SK-N-SH (cell line): ENCODE results near the gene DMD.

Experiments used
- TAF1 ChIP-seq: IDR thresholded peaks from 2 replicates; pipeline ENCODE4 v1.6.1; 2012; ENCODE audit warnings: low read depth, mild to moderate bottlenecking, low read length, moderate library complexity, borderline replicate concordance
- TCF12 ChIP-seq: IDR thresholded peaks from 2 replicates; pipeline ENCODE4 v1.4.0; 2012
- TF ChIP-seq, protein P1 (sequence below): fragments of 150-350 bp; IDR thresholded peaks from 2 replicates; pipeline ENCODE4 v1.6.1; 2017; ENCODE audit warnings: antibody characterized with exemption, low read length, low read depth, borderline replicate concordance
- TF ChIP-seq, protein P2 (sequence below): IDR thresholded peaks from 2 replicates; pipeline ENCODE4 v1.6.1; 2012; ENCODE audit warnings: mild to moderate bottlenecking, low read depth, low read length, moderate library complexity
- TF ChIP-seq, protein P3 (sequence below): fragments of 200-600 bp; sonication (generic); IDR thresholded peaks from 2 replicates; pipeline ENCODE4 v1.6.1; 2017; ENCODE audit warnings: antibody characterized with exemption, mild to moderate bottlenecking, moderate library complexity

DNA sequence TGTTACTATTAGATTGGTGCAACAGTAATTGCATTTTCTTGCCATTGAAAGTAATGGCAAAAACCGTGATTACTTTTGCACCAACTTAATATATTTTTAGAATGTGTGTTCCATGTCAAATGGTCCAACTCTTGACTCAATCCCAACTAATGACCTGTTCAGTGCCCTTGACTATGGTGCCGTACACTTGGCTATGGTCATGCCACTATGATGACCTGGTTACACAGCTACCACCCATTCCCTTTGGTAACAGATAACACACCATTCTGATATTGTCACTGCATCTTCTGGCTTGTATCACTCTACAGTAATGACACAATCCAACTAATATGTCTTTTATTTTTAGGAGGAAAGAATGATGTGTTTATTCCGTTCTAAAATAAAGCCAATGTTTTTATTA, 469.4 kb downstream of the DMD start:
- TF ChIP-seq TAF1 (no peak), TCF12 (no peak)
- TF ChIP-seq, protein P1, sequence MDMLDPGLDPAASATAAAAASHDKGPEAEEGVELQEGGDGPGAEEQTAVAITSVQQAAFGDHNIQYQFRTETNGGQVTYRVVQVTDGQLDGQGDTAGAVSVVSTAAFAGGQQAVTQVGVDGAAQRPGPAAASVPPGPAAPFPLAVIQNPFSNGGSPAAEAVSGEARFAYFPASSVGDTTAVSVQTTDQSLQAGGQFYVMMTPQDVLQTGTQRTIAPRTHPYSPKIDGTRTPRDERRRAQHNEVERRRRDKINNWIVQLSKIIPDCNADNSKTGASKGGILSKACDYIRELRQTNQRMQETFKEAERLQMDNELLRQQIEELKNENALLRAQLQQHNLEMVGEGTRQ: no peak
- TF ChIP-seq, protein P2, sequence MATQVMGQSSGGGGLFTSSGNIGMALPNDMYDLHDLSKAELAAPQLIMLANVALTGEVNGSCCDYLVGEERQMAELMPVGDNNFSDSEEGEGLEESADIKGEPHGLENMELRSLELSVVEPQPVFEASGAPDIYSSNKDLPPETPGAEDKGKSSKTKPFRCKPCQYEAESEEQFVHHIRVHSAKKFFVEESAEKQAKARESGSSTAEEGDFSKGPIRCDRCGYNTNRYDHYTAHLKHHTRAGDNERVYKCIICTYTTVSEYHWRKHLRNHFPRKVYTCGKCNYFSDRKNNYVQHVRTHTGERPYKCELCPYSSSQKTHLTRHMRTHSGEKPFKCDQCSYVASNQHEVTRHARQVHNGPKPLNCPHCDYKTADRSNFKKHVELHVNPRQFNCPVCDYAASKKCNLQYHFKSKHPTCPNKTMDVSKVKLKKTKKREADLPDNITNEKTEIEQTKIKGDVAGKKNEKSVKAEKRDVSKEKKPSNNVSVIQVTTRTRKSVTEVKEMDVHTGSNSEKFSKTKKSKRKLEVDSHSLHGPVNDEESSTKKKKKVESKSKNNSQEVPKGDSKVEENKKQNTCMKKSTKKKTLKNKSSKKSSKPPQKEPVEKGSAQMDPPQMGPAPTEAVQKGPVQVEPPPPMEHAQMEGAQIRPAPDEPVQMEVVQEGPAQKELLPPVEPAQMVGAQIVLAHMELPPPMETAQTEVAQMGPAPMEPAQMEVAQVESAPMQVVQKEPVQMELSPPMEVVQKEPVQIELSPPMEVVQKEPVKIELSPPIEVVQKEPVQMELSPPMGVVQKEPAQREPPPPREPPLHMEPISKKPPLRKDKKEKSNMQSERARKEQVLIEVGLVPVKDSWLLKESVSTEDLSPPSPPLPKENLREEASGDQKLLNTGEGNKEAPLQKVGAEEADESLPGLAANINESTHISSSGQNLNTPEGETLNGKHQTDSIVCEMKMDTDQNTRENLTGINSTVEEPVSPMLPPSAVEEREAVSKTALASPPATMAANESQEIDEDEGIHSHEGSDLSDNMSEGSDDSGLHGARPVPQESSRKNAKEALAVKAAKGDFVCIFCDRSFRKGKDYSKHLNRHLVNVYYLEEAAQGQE: no peak
- TF ChIP-seq, protein P3, sequence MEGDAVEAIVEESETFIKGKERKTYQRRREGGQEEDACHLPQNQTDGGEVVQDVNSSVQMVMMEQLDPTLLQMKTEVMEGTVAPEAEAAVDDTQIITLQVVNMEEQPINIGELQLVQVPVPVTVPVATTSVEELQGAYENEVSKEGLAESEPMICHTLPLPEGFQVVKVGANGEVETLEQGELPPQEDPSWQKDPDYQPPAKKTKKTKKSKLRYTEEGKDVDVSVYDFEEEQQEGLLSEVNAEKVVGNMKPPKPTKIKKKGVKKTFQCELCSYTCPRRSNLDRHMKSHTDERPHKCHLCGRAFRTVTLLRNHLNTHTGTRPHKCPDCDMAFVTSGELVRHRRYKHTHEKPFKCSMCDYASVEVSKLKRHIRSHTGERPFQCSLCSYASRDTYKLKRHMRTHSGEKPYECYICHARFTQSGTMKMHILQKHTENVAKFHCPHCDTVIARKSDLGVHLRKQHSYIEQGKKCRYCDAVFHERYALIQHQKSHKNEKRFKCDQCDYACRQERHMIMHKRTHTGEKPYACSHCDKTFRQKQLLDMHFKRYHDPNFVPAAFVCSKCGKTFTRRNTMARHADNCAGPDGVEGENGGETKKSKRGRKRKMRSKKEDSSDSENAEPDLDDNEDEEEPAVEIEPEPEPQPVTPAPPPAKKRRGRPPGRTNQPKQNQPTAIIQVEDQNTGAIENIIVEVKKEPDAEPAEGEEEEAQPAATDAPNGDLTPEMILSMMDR: no peak
